GM19395 (cell line): Measurements from ENCODE around the gene UCHL1.

Source experiments
- ATAC-seq: cut with Tn5 transposase; IDR thresholded peaks from one replicate; pipeline ENCODE4 v1.9.1; 2021; ENCODE audit warnings: mild to moderate bottlenecking, moderate library complexity; ENCODE audit not compliant: unreplicated experiment

Gene UCHL1

GRCh38 chr4:41256740-41257256 is at the start of gene UCHL1:
TSS of gene UCHL1 (plus strand) at chr4:41256928. CDS start at chr4:41256977, 49 bp downstream.
- peak; percentile 55 for ATAC-seq

DNA sequence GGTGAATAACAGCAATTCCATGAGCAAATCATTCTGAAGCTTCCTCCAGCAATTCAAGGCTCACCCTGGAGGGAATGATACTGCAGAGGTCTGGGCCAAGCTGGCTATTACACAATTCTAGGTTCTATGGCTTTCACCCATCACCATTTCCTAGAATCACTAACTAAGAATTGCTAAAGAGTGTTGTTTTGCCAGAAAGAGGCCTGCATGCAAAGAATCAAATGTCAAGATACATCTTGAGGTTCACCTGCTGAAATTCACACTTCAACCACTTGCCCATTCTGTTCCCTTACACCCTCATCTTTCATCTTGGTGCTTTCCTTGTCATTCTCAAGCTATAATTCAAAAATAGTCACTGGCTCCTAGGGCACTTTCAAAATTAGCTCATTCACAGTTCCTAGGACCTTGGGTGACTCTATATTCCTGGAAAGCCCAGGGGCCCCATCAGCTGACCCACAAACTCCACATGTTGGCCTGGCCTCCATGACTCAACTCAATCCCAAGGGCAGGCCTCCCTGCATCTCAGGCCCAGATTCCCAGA is 49.4 kb upstream of the UCHL1 start:
- ATAC-seq: no peak

- ATAC-seq: no peak
These were observed 47.5 kb upstream of the UCHL1 start for GRCh38 chr4:41209187-41209586.

- ATAC-seq: no peak
These were observed 46.8 kb upstream of the UCHL1 start for GRCh38 chr4:41209901-41210300.

- ATAC-seq: no peak
These were observed 44.6 kb upstream of the UCHL1 start for GRCh38 chr4:41211951-41212615.

GRCh38 chr4:41212616-41213203 is 44.0 kb upstream of the UCHL1 start:
- no peak for ATAC-seq

GRCh38 chr4:41213625-41214135 is 43.0 kb upstream of the UCHL1 start:
- ATAC-seq: peak; percentile 10

GRCh38 chr4:41214136-41214824 is 42.4 kb upstream of the UCHL1 start, which contains the start of gene APBB2:
TSS of gene APBB2 (minus strand) at chr4:41214542. CDS start at chr4:41033254, 181,288 bp downstream.
- ATAC-seq: peak; percentile 64

DNA sequence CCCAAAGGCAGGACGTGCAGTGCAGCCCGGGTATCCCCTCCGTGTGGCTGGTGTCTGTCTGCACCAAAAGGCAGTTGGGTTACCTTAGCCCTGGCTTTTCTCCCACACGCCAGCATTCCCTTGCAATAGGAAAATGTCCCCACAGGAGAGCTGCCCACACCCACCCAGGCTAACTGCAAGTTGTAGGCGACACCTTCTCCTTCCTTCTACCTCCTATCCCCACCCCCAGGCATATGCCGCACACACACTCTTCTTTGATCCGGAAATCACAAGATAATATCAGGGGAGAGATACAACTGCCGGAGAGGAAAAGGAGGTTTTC is 41.9 kb upstream of the UCHL1 start:
- no peak for ATAC-seq

GRCh38 chr4:41215155-41215554 is 41.6 kb upstream of the UCHL1 start:
- no peak for ATAC-seq

DNA sequence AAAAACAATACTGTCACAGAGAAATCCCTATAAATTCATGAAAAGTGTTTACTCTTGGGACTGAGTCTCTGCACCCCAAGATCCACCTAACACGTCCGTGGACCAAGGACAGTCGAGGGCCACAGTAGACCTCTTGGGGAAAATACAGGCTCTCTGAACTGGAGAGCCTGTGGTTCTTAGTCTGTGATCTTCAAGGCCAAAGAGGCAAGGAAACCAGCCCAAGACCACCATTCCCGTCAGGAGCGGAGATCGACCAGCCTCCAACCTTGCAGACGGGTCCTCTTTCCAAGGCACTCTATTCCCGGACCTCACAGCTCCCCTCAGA is 40.8 kb upstream of the UCHL1 start:
- no peak for ATAC-seq

- peak; percentile 53 for ATAC-seq
These were observed 40.3 kb upstream of the UCHL1 start for GRCh38 chr4:41216294-41217019.

GRCh38 chr4:41217020-41217333 is 39.8 kb upstream of the UCHL1 start:
- ATAC-seq: no peak

DNA sequence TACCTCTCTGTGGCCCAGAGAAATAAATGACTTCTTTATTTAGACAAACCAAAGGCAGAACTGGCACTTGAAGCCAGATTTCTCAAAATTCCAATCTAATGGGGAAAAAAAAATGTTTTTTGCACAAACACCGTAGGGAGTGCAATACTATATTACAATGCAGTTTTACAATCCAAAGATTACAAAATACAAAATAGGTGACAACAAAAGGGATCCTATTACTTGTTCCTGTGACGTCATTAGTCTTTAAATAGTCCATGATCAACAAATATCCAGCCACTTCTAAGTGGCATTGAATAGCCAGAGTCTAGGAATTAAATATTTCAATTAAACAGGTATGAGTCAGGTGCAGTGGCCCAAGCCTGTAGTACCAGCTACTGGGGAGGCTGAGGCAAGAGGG is 39.4 kb upstream of the UCHL1 start:
- no peak for ATAC-seq

DNA sequence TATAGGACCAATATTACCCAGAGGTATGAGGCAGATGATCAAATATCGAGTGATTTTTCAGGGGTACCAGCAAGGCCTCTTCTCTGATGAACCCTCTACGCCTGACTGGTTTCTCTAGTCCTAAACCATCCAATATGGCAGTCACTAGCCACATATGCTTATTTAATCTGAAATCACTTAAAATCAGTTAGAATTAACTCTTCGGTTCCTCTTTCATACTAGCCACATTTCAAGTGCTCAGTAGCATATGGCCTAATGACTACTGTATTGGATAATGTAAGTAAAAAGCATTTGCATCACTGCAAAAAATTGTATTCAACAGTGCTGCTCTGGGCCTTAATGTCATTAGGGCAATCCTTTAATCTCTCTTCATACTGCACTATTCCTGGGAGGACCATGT is 38.0 kb upstream of the UCHL1 start:
- ATAC-seq: no peak

DNA sequence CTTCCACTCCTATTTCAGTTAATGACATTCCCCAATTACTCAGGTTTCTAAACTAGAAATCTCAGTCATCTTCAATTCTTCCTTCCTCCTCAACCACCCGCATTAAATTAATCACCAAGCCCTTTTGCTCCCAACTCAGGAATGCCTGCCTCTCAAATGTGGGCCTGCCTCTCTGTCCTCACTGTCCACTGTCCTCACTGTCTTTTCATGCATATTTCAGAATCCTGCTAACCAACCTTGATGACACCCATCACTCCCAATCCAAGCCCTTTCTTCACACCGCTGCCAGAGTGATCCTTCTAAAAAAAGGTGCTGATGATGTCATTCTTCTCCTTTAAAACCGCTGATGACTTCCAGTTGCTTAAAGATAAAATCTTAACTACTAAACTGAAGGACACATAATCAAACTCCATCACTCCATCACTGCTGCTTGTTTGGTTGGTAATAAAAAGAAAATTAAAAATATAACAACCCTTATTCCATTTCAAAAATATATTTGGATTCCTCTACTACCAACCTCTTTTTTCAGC is 37.2 kb upstream of the UCHL1 start:
- no peak for ATAC-seq

DNA sequence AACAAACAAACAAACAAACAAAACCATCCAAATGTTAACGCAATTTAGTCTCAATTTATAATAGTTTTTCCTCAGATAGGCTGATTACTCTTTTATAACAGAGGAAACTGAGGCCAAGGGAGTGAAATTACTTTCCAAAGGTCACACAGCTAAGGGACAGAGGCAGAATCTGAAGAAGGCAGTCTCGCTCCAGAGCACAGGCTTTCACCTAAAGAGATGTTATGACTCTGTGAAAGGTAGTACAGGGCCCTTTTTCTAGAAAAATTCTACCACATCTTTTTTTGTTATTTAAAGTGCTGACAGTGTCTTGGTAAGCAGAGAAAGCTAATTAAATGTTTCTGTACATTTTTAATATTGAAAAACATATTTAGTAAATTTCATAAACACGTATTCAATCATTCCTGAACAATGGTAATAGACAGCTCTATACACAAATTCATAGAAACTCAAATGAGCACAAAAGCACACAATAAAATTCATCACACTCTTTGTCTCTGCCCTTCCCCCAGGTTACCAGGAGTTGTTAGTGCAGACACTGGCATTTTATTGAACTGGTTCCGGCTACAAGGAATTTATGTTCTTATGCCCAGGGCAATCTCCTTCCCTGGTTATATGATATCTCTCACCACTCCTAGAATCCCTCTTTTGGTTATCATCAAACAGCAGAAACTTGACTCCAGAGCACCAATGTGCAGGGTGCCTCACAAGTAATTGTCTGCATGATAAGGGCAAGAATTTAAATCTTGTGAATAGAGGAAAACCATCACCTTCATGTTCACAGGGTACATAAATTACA is 34.7 kb upstream of the UCHL1 start:
- no peak for ATAC-seq

DNA sequence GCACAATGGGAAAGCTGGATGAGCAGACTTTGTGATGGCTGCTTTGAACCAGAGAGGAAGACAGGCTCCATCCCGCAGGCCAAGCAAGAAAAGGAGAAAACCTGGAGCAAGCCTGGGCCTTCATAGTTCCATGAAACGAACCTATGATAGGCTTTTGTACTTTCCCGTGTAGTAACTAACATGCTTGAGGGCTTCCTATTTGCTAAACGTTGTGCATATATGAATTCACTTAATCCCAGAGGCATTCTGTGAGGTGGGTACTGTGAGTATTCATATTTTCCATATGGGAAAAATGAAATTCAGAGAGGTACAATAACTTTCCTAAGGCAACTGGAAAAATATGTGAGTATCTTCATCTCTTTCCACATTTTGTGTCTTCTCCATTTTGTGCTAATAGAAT is 28.8 kb upstream of the UCHL1 start:
- no peak for ATAC-seq

- ATAC-seq: no peak
These were observed 24.3 kb upstream of the UCHL1 start for GRCh38 chr4:41232406-41232805.

GRCh38 chr4:41232856-41233255 is 23.9 kb upstream of the UCHL1 start:
- ATAC-seq: no peak
